GM18520 (cell line): Measurements from ENCODE around the gene ATP2C2.
"Not testable (repeated sequence)": the region's sequence is repeated elsewhere in the genome, so short reads cannot be mapped to it uniquely, and the experiment has no call there.

Experiments used
- ATAC-seq: cut with Tn5 transposase; IDR thresholded peaks from one replicate; pipeline ENCODE4 v1.9.1; 2021; ENCODE audit not compliant: unreplicated experiment

ATP2C2 gene

DNA sequence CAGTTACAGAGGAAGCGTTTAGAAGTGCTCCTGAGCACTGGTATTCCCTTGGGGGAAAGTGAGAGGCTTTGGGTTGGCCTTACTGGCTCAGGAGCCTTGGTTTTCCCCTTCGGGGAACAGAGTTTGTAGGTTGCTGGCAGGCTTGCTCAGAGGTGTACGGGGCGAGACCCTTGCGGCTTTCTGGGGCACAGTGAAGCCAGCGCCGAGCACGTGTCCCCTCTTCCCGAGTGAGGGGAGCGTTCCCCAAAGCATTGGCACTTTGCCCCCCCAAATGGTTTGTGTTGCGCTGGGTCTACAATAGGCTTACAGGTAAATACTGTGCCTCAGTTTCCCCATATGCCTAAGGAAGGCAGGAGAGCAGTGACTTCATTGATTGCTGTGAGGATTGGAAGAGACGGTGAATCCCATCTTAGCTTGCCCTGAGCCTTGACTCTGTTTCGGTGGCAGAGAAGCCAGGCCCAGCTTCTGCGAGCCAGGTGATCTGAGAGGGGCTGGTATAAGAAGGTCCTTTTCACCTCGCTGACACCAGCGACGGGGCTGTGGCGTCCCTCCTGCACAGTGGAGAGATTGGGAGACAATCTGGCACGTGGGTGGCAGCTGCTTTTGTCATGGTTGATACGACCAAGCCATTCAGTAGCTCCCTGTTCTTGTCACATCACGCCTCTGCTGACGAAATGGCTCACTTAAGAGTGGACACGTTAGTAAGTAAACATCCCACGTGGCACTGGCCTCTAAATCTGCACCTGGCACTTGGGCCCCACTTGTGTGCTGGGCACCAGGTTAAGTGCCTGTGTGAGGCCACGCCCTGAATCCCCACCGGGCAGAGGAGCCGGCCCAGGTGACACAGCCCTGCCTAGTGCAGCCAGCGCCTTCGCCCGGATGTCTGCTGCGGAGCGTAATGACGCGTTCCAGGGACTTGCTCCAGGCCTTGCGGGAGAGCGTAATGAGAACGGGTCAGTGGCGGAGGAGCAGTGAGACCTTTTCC lies 81.1 kb downstream of the ATP2C2 start:
- ATAC-seq, result no peak

DNA sequence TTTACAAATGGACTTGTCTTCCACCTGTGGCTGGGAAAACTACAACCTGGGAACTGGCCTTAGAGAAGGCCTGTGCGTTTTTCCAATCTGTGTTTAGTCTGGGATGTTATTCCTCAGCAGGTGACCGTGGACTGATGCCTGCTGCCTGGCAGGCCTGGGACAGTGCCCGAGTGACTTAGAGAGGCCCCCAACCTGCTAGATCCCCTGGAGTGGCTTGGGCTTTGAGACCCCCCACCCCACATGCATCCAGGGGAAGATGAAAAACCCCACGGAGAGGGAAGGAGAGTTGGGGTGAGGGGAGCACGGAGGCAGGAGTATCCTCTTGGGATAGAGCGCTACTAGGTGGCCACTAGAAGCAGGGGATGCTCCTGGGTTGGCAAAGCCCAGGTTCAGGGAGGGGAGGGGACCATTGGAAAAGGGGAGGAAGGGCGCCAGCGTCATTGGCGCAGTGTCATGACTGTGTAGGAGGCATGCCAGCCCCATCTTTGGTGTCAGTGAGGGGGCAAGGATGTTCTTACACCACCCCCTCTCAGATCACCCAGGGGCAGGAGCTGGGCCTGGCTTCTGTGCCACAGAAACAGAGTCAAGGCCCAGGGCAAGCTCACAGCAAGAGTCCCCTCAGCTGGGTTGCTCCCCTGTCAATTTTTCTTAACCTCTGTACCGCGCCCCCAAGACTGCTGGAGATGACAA lies 82.0 kb downstream of the ATP2C2 start:
- no peak for ATAC-seq

DNA sequence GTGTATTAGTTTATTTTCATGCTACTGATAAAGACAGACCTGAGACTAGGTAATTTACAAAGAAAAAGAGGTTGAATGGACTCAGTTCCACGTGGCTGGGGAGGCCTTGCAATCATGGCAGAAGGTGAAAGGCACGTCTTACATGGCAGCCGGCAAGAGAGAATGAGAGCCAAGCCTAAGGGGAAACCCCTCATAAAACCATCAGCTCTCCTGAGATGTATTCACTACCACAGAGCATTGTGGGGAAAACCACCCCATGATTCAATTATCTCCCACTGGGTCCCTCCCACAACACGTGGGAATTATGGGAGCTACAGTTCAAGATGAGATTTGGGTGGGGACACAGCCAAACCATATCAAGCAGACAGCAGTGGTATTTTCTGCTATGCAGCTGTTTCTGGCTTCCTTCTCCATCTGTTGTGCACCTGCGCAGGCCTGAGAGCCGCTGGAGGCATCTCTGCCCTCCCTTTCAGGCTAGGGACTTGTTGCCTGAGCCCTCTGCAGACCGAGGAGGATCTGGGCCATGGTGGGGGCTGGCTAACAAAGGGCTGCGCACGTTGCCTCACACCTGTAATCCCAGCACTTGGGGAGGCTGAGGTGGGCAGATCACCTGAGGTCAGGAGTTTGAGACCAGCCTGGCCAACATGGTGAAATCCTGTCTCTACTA lies 82.8 kb downstream of the ATP2C2 start:
- ATAC-seq, result not testable (repeated sequence)

DNA sequence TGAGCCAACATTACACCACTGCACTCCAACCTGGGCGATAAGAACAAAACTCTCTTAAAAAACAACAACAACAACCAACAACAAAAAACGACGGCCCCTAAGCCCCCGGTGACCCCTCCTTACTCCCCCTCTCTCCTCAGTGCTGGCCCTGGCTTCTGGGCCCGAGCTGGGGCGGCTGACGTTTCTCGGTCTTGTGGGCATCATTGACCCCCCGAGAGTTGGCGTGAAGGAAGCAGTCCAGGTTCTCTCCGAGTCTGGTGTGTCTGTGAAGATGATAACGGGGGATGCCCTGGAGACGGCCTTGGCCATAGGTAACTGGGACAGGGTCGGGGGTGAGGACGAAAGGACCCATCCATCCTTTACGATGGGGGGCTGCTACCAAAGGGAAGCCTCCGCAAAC lies 83.4 kb downstream of the ATP2C2 start:
- no peak for ATAC-seq

DNA sequence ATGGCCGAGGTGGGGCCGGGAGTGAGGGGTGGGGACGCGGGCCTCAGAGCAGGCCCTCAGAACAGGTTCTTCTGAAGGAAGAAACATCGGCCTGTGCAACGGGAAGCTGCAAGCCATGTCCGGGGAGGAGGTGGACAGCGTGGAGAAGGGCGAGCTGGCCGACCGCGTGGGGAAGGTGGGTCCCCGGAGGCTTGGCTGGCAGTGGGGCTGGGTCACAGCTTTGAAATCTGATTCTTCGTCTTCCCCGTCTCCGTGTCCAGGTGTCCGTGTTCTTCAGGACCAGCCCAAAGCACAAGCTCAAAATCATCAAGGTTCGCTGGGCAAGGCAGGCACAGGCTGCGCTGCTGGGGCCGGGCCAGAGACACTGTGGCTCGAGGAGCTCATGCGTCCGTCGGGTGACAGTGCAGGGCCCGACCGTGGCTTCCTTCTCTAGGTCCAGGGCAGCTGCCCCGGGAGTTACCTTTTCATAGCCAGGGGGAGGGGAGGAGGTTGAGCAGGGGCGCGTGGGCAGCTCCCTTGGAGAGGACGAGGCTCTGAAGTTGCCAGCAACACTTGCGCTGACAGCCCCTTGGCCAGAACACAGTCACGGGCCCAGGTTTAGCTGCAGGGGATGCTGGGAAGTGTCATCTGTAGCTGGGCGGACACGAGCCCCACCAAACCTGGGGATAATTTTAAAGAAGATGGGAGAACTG lies 84.9 kb downstream of the ATP2C2 start:
- ATAC-seq, result no peak

DNA sequence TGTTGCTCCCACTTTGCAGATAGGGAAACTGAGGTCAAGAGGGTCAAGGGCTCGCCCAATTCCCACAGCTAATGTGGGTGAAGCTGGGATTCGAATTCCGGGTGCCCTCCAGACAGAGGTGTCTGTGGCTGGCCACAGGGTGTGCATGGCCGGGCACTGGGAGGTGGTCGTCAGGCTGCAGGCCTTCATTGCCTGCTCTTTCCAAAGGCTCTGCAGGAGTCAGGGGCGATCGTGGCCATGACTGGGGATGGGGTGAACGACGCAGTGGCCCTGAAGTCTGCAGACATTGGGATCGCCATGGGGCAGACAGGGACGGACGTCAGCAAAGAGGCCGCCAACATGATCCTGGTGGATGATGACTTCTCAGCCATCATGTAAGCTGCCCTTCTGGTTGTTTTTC lies 86.3 kb downstream of the ATP2C2 start:
- ATAC-seq, result no peak

DNA sequence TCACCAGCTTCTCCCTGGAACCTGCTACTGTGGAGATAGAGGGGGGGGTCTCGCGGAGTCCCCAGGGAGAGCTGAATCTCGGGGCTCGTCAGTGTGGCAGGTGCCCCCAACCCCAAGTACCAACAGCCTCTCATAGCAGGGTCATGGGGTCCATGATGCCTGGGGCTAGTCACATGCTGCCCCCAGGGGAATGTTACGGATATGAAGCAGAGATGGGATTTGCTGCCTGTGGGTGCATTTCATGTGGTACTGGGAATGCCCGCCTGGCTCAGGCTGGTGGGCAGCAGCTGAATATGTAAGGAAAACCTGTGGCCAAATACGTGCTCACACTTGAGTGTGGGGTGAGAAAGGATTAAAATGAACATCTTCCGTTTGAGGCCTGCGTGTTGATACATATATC lies 86.7 kb downstream of the ATP2C2 start:
- ATAC-seq, result no peak

DNA sequence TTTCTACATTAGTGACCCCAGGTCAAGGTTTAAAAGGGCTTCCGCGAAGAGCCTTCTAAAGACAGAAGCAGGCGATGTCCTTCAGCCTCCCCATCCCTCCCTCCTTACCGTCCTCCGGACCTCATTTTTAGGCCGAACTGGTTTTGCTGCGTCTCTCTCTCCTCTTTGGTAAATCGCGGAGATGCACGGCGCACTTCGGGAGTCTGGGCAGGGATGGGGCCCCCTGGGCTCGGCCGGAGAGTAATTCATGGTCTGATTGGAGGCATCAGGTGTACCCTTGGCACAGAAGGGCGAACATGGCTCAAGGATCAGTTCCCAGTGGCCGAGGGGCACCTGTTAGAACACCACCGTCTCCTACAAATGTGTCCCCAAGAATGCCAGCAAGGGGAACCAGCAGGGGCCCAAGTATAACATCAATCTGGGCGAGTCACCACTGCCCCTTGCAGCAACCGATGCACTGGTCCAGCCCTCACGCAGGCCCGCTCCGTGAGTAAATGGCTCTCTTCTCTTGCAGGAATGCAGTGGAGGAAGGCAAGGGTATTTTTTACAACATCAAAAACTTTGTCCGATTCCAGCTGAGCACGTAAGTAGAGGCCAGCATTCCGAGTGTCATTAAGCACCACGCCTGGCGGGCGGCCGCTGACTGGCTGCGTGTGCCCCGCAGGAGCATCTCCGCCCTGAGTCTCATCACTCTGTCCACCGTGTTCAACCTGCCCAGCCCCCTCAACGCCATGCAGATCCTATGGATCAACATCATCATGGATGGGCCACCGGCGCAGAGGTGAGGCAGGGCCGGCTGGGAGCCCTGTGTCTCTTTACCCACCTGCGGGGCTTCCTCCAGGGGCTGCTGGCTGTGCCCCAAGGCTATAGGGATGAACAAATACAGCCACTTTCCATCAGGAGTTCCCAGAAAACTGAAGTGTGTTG lies 90.5 kb downstream of the ATP2C2 start:
- ATAC-seq, result no peak

DNA sequence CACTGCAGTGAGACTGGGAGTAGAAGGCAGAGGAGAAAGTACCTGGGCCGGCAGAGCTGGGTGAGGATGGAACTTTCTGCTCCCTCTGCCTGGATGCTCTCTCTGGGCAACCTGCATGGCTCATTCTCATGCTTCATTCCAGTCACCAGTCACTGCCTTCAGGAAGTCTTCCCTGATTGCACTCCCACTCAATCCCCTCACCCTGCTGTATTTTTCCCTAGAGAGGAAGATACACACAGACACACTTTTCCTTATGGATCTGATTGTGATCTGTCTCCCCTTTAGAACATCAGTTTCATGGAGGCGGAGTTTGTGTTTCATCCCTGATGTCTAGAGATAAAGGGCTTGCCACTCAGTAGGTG lies 91.2 kb downstream of the ATP2C2 start:
- ATAC-seq, result no peak

DNA sequence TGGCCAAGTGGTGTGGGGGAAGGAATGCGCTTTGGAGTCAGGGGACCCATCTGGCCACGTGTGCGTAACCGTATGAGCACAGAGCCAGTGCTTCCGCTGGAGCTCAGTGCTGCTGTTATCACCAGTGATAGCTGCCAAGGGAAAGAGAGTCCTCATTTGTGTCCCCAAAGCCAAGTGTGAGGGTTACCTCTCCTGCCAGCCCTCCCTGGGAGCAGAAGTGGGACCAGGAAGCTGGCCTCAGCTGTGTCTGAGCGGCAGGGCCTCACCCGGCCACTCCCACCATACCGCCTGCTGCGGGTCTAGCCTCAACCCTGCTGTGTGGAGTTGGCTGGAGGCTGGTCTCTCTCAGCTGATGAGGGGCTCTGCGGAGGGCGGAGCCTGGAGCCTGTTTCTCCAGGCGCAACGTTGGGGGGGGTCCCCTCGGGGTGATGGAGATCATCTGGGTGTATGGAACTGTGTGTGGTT lies 91.6 kb downstream of the ATP2C2 start:
- no peak for ATAC-seq

DNA sequence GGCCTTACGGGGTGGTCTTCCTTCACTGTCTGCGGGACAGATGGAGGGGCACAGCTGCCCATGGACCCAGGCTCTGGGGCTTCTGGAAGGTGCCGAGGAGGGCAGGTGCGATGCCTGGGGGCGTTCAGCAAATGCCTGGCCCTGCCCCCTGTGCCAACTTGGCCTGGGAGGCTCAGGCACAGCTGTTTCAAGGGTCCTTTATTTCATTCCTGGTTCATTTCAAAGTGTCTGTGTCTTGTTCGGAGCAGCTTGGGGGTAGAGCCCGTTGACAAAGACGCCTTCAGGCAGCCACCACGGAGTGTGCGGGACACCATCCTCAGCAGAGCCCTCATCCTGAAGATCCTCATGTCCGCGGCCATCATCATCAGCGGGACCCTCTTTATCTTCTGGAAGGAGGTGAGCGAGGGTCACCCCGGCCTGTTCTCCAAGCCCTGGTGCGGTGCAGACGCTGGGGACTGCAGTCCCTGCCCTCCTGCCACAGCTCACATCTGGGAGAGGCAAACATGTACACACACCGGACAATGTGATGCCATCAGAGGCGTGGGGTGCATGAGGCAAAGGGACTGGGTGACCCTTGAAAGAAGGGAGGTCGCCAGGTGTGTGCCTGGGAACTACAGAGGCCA lies 92.2 kb downstream of the ATP2C2 start:
- no peak for ATAC-seq

DNA sequence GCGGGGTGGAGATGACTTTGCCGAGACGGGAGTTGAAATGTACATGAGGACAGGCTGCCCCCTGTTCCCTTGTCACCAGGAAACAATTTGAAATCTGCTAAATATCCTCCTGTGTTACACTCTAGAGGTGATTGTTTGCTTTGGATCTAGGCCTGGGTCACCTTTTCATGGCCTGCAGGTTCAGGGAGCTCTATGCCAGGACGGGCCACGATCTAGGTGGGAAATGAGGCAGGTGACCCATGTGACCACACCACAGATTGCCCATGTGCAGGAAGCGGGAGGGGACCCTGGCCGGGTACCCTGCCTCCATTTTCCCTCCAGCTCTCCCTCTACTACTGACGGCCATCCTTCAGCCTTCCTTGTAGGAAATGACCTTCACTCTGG lies 92.7 kb downstream of the ATP2C2 start:
- no peak for ATAC-seq

DNA sequence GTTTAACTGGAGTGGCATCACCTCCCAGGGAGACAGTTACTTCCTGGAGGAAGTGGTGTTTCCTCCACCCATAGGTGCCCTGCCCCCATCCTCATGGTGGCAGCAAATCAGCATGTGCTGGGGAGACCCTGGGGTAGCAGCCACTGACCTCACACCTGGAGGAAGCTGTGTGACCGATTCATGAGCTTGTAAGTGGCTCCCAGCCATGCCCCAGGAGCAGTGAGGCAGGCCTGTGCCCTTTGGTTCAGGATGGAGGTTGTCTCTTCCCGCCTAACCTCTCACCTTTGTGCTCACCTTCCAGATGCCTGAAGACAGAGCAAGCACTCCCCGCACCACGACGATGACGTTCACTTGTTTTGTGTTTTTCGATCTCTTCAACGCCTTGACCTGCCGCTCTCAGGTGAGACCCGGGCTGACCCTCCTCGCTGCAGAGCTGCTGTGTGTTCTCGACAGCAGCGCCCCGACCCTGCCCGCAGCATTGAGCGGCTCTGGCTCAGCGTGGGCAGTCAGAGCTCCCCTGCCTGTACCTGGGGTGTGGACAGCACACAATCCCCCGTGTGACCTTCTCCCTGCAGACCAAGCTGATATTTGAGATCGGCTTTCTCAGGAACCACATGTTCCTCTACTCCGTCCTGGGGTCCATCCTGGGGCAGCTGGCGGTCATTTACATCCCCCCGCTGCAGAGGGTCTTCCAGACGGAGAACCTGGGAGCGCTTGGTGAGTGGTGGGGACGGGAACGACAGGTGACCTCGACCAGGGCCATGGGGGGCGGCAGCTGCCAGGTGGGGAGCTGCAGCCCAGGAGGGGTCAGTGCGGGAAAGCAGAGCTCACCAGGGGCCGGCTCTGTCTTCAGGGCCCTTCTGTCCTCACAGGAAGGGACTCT lies 93.3 kb downstream of the ATP2C2 start:
- no peak for ATAC-seq

DNA sequence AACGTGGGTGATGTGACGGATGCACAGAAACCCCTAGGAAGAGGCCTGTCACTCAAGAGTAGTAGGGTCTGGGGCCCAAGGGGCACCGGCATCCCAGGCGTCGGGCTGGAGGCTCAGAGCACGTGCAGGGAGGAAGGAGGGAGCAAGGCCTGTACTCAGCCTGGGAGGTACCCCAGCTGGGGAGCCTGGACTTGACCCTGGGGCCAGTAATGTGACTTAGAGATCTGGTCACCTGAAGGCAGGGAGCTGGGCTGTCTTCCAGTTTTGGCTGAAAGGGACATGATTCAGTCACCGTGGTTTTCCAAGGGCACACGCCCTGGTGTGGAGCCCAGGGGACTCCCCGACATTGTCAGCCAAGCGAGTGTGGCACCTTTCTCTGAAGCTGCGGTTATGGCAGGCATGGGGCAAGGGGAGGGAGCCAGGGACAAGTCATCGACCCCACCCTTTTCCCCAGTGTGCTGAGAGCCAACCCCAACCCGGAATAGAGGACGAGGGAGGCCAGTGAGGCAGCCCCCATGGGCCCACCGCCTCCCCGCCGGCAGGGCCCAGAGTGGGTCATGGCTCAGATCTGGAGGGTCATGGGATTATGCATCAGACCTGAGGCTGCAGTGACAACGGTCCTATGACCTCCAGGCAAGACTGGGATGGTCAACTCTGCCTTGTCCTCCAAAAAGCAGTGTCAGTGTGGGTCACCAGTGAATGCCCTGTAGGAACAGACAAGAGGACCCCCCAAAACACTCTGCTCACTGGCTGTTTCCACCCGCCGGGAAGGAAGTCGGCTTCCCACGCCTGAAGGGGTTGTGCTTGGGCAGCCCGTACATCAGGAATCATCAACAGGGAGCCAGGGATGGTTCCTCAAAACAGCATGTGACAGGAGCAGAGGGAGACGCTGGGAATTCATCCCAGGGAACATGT lies 94.2 kb downstream of the ATP2C2 start:
- ATAC-seq, result no peak

DNA sequence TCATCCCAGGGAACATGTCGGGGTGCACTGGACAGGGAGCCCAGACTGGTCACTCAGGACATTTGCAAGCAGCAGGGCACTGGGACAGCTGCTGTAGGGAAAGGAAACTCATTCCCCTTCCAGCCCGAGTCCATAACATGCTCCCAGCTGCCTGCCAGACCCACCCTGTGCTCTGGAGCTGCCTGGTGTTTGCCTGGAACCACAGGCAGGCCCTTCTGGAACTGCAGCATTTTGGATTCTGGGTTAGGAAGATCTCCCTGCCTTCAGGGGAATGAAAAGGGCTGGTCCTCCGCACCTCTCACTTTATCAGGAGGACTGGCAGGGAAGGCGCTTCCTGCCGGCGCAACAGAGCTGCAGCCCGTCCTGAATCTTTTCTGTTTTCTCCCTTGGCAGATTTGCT lies 94.9 kb downstream of the ATP2C2 start:
- ATAC-seq, result no peak

DNA sequence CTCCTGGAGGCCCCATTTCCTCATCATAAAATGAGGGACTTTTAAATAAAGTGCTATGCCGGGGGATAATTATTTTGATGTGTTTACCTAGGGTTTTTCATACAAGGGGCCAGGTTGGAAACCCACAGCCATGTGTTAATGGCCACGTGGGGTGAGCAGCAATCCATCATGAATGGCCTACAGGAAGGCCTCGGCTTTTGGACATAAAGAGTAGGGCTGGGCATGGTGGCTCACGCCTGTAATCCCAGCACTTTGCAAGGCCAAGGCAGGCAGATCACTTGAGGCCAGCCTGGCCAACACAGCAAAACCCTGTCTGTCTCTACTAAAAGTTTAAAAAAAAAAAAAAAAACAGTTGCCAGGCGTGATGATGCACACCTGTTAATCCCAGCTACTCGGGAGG lies 95.8 kb downstream of the ATP2C2 start:
- ATAC-seq, result no peak

DNA sequence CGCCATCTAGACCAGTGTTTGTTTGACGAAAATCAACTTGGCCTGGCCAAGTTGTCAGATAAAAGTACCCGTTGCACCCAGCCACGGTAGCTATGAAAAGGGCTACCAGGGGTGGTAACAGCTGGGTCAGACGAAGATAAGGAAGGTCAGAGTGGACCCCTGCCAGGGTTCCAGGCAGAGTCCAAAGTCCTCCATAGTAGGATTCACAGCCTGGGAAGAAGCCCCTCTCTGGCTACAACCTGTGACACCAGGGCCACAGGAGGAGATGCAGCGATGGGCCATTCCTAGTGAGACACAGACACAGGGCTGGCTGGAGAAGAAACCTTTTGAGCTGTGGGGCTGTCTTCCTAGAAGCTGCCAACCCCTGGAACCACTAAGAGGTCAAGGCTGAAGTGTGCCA lies 96.8 kb downstream of the ATP2C2 start:
- no peak for ATAC-seq

DNA sequence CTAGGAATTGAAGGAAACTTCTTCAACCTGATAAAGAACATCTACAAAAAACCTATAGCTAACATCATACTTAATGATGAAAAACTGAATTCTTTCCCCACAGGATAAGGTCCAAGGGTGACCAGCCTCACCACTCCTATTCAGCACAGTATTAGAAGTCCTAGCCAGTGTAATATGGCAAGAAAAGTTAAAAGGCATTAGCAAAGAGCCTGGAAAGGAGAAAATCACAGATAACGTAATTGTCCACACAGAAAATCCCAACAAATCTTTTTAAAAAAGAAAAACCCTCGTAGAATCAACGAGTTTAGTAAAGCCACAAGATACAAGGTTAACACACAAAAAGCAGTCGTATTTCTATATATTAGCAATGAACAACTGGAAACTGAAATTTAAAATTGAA lies 98.4 kb downstream of the ATP2C2 start:
- no peak for ATAC-seq
